Sigmoid colon (tissue), 4 donors: ENCODE measurements around the gene ZNF322.
"Not testable (repeated sequence)": the region's sequence is repeated elsewhere in the genome, so short reads cannot be mapped to it uniquely, and the experiment has no call there.

Experiments used
- EP300 ChIP-seq, 4 donors: sonication (generic); formaldehyde crosslinking; IDR thresholded peaks; one replicate each; pipeline ENCODE4 v1.6.1; 2017; ENCODE audit warnings: antibody characterized with exemption in 4 of 4
- POLR2A ChIP-seq, 2 donors: fragments of 450-650 bp; IDR thresholded peaks; one replicate each; pipeline ENCODE4 v1.6.1; 2016; ENCODE audit warnings: antibody characterized with exemption in 2 of 2, mild to moderate bottlenecking in 2 of 2, moderate library complexity in 2 of 2
- POLR2AphosphoS5 ChIP-seq, 4 donors: sonication (generic); formaldehyde crosslinking; IDR thresholded peaks; one replicate each; pipeline ENCODE4 v1.6.1; 2017; ENCODE audit warnings: antibody characterized with exemption in 4 of 4
- TF ChIP-seq, protein P1 (sequence below), 4 experiments: fragments of 450-650 bp in 3 of 4; fragments of 200-600 bp in 1 of 4; IDR thresholded peaks; one replicate each; pipeline ENCODE4 v1.5.1; 2016 to 2019; ENCODE audit warnings: antibody characterized with exemption in 4 of 4, mild to moderate bottlenecking in 3 of 4, moderate library complexity in 2 of 4

DNA sequence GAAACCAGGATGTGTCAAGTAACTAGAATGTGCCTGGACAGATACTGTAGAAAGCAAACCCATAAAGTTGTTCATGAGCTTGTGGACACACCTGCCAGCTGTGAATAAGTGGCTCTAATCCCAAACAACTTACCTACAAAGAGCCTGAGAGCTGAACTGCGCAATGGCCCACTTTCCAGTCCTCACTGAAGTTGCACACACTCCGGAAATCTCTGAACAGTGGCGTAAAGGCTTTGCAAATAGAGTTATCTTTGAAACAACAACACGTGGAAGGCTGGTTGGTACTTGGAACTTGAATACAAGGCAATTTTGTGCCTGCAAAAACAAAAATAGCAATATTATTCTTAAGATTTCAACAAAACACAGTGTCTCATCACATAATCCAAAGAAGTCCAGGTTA lies 46.2 kb upstream of the ZNF322 start:
- TF ChIP-seq, protein P1, sequence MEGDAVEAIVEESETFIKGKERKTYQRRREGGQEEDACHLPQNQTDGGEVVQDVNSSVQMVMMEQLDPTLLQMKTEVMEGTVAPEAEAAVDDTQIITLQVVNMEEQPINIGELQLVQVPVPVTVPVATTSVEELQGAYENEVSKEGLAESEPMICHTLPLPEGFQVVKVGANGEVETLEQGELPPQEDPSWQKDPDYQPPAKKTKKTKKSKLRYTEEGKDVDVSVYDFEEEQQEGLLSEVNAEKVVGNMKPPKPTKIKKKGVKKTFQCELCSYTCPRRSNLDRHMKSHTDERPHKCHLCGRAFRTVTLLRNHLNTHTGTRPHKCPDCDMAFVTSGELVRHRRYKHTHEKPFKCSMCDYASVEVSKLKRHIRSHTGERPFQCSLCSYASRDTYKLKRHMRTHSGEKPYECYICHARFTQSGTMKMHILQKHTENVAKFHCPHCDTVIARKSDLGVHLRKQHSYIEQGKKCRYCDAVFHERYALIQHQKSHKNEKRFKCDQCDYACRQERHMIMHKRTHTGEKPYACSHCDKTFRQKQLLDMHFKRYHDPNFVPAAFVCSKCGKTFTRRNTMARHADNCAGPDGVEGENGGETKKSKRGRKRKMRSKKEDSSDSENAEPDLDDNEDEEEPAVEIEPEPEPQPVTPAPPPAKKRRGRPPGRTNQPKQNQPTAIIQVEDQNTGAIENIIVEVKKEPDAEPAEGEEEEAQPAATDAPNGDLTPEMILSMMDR (IDR thresholded peaks at IDR 0.05): not testable (repeated sequence)
- not testable (repeated sequence) for TF ChIP-seq POLR2A, POLR2AphosphoS5, EP300 (IDR thresholded peaks at IDR 0.05)
